ENCODE results near the gene MCAM. TPM values are rescaled to one million over a fixed set of nuclear protein-coding genes. Genes with fewer than 3 reads are reported as not detected.

Gene MCAM
- total RNA-seq, 1 donor from 2014 or later, result 23.3 TPM

- peaks cover 17% of the 10 kb centered on the region for H4K20me1 ChIP-seq (ENCODE audit: low read depth)
- H3K4me2 ChIP-seq, result peak overlapping the region; percentile 99
- peaks cover 63% of the 10 kb centered on the region for H3K4me1 ChIP-seq
- peaks cover 54% of the 10 kb centered on the region for H3F3A ChIP-seq (ENCODE audit: low read depth)
- H3K4me1 Mint-ChIP-seq, result peaks cover 71% of the 10 kb centered on the region
- TF ChIP-seq, protein P1, sequence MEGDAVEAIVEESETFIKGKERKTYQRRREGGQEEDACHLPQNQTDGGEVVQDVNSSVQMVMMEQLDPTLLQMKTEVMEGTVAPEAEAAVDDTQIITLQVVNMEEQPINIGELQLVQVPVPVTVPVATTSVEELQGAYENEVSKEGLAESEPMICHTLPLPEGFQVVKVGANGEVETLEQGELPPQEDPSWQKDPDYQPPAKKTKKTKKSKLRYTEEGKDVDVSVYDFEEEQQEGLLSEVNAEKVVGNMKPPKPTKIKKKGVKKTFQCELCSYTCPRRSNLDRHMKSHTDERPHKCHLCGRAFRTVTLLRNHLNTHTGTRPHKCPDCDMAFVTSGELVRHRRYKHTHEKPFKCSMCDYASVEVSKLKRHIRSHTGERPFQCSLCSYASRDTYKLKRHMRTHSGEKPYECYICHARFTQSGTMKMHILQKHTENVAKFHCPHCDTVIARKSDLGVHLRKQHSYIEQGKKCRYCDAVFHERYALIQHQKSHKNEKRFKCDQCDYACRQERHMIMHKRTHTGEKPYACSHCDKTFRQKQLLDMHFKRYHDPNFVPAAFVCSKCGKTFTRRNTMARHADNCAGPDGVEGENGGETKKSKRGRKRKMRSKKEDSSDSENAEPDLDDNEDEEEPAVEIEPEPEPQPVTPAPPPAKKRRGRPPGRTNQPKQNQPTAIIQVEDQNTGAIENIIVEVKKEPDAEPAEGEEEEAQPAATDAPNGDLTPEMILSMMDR (IDR thresholded peaks at IDR 0.05), result no peak
- TF ChIP-seq EZH2 (IDR thresholded peaks at IDR 0.05) (no peak), EZH2phosphoT487 (IDR thresholded peaks at IDR 0.05) (no peak)
- H3K4me3 Mint-ChIP-seq, result peak overlapping the region; percentile 100
- no peaks in the 10 kb centered on the region for H3K9me3 ChIP-seq (ENCODE audit: low read depth)
- H3K27ac Mint-ChIP-seq, result peak overlapping the region; percentile 37
- H3K27me3 Mint-ChIP-seq (ENCODE audit: insufficient read depth, low read depth), result peaks cover 18% of the 10 kb centered on the region
- peak overlapping the region; percentile 77 for H3K4me3 ChIP-seq
- no peaks in the 10 kb centered on the region for H3K36me3 ChIP-seq
- H3K36me3 Mint-ChIP-seq, result peaks cover 5% of the 10 kb centered on the region
- H3K27ac ChIP-seq, result peak overlapping the region; percentile 81
- no peak overlapping the region for H2AFZ ChIP-seq (replicated peaks)
- peaks cover 42% of the 10 kb centered on the region for H3K27me3 ChIP-seq
- peak; percentile 92 for DNase-seq (ENCODE audit: low spot score)
- no peak overlapping the region for H3K9ac ChIP-seq
- H3K9me3 Mint-ChIP-seq, result no peaks in the 10 kb centered on the region
- peaks cover 35% of the 10 kb centered on the region for H3K79me2 ChIP-seq (ENCODE audit: low read depth)
Observed at GRCh38 chr11:119337581-119338317, 20.8 kb upstream of the MCAM start.

- Histone ChIP-seq H3K36me3 (no peaks in the 10 kb centered on the region), H3K27me3 (peaks cover 33% of the 10 kb centered on the region), H3K4me1 (peaks cover 70% of the 10 kb centered on the region), H2AFZ (replicated peaks) (no peak overlapping the region), H3K4me3 (peak overlapping the region; percentile 77), H3K9me3 (ENCODE audit: low read depth) (no peaks in the 10 kb centered on the region), H3K4me2 (peak overlapping the region; percentile 99), H3K27ac (peak overlapping the region; percentile 81), H3K9ac (no peak overlapping the region), H3F3A (ENCODE audit: low read depth) (peaks cover 63% of the 10 kb centered on the region), H3K79me2 (ENCODE audit: low read depth) (peaks cover 35% of the 10 kb centered on the region), H4K20me1 (ENCODE audit: low read depth) (peaks cover 17% of the 10 kb centered on the region)
- DNase-seq (ENCODE audit: low spot score), result no peak
- Mint-ChIP-seq H3K9me3 (no peaks in the 10 kb centered on the region), H3K36me3 (peaks cover 5% of the 10 kb centered on the region), H3K27me3 (ENCODE audit: insufficient read depth, low read depth) (peaks cover 17% of the 10 kb centered on the region), H3K27ac (no peak overlapping the region), H3K4me1 (peaks cover 76% of the 10 kb centered on the region), H3K4me3 (peak overlapping the region; percentile 100)
- TF ChIP-seq EZH2 (IDR thresholded peaks at IDR 0.05), result no peak
- TF ChIP-seq EZH2phosphoT487 (IDR thresholded peaks at IDR 0.05), result no peak
- TF ChIP-seq, protein P1 (IDR thresholded peaks at IDR 0.05), result no peak
Observed at GRCh38 chr11:119336744-119337469, 20.0 kb upstream of the MCAM start.

- peaks cover 5% of the 10 kb centered on the region for H3K36me3 Mint-ChIP-seq
- peaks cover 72% of the 10 kb centered on the region for H3K4me1 ChIP-seq
- H2AFZ ChIP-seq (replicated peaks), result no peak overlapping the region
- DNase-seq (ENCODE audit: low spot score), result no peak
- H3K9me3 ChIP-seq (ENCODE audit: low read depth), result no peaks in the 10 kb centered on the region
- TF ChIP-seq, protein P1 (IDR thresholded peaks at IDR 0.05), result no peak
- no peak for TF ChIP-seq EZH2phosphoT487 (IDR thresholded peaks at IDR 0.05)
- TF ChIP-seq EZH2 (IDR thresholded peaks at IDR 0.05), result no peak
- H3K4me1 Mint-ChIP-seq, result peaks cover 70% of the 10 kb centered on the region
- H3K9ac ChIP-seq, result no peak overlapping the region
- H3K4me2 ChIP-seq, result peak overlapping the region; percentile 99
- H3K79me2 ChIP-seq (ENCODE audit: low read depth), result peaks cover 35% of the 10 kb centered on the region
- peaks cover 12% of the 10 kb centered on the region for H3K27me3 Mint-ChIP-seq (ENCODE audit: insufficient read depth, low read depth)
- peaks cover 17% of the 10 kb centered on the region for H4K20me1 ChIP-seq (ENCODE audit: low read depth)
- no peaks in the 10 kb centered on the region for H3K36me3 ChIP-seq
- H3K27ac Mint-ChIP-seq, result no peak overlapping the region
- peaks cover 68% of the 10 kb centered on the region for H3F3A ChIP-seq (ENCODE audit: low read depth)
- H3K4me3 ChIP-seq, result peak overlapping the region; percentile 91
- no peaks in the 10 kb centered on the region for H3K9me3 Mint-ChIP-seq
- peaks cover 23% of the 10 kb centered on the region for H3K27me3 ChIP-seq
- peak overlapping the region; percentile 100 for H3K4me3 Mint-ChIP-seq
- no peak overlapping the region for H3K27ac ChIP-seq
Observed at GRCh38 chr11:119335655-119336543, 19.0 kb upstream of the MCAM start.

All from neural progenitor cell (in vitro differentiated cells).